NCI-H446 (cell line): ENCODE data around the gene RHOBTB1.

Source experiments
- DNase-seq, 2 experiments: peaks; one replicate each; lab custom pipeline; 2025; lab: John Stamatoyannopoulos, UW

The RHOBTB1 gene

GRCh38 chr10:60942134-60942787 is 1.7 kb downstream of the RHOBTB1 start:
- no peak for DNase-seq

DNA sequence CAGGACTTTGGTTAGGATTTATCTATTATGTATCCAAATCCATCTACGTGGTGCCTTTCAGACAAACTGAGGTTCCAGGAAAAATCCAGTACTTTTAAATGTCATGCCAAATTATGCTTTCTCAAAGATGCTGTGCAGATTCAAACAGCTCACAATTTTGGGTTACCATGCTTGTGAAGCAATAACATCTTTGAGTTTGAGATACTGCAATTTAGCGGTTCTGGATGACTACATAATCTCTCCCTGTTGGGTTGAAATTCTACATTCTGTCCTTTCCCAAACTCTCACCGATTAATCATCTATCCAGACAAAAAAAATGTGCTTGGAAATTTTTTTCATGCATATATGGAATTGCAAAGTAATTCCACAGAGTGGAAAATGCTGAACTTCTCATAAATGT is 3.5 kb downstream of the RHOBTB1 start:
- DNase-seq = no peak

DNA sequence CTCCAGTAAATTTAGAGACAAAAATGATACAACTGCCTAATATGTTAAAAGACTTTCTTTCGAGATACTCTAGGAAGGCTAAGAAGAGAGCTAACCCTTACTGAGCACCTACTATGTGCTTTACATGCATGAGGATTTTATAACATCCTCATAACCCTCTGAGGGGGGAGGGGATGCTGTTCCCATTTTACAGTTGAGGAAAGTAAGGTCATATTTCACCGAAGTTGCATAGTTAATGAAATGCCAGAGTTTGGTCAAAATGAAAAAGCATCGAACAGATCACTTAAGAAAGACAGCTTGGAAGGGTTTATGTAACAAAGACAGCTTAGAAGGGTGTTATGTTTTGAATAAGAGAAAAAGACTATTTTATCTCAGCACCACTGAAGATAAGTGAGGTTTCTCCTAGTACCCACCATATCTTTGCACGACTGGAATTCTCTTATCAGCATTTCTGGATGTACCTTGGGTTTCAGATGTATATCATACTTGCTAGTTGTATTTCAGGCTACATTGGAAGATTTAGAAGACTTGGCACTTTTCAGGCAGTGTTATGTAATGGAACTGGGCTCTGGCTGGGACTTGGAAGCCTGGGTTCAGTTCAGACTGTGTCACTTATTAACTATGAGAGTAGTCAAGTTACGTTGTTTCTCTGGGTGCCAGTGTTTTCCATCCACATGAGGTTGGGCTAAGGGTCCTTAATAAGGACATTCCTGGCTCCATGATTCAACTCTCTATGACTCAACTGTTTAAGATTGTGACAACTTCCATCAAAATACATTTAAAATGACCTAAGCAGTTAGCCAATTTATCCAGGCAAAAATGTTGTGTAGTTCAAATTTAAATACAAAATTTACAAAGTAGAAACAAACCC is 6.0 kb downstream of the RHOBTB1 start:
- no peak for DNase-seq

DNA sequence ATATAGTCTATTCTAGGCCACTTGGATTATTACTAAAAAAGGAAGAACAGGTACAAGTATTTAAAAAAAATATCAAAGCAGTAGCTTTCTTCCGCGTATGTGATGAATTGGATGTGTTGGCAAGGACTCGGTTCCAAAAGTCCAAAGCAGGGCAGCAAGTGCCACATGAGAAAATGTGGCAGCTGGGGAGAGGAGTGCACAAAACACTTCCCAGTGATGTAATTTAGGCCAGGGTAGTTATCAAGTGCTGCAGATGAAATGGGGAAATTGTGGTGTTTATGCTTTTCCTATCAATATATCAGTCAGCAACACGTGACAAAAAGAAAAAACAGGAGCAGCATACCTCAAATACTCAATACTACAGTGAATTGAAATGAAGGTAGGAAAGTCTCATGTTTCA is 7.0 kb downstream of the RHOBTB1 start:
- DNase-seq = no peak

GRCh38 chr10:60934215-60935175 is 9.5 kb downstream of the RHOBTB1 start:
- no peak for DNase-seq

GRCh38 chr10:60932756-60933155 is 11.2 kb downstream of the RHOBTB1 start:
- no peak for DNase-seq

GRCh38 chr10:60930237-60930636 is 13.7 kb downstream of the RHOBTB1 start:
- no peak for DNase-seq

GRCh38 chr10:60921633-60922032 is 22.4 kb downstream of the RHOBTB1 start:
- no peak for DNase-seq

- no peak for DNase-seq
These were observed 23.5 kb downstream of the RHOBTB1 start for GRCh38 chr10:60920479-60920878.

- no peak for DNase-seq
These were observed 24.4 kb downstream of the RHOBTB1 start for GRCh38 chr10:60919551-60919950.

- no peak for DNase-seq
These were observed 26.4 kb downstream of the RHOBTB1 start for GRCh38 chr10:60917331-60918280.

DNA sequence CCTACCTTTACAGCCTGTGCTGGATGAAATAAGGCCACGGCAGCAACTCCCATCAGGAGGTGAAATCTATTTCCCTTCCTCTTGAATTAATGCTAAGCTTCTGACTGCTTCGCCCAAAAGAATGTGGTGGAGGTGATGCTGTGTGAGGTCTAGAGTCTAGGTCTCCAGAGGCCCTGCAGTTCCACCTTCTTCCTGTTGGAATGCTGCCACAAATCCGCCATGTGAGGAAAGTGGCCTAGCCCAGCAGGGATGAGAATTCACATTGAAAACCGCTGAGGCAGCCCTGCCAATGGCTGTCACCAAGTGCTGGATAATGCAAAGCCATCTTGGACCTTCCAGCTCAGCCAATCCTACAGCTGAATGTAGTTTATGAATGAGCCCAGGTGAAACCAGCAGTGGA is 28.0 kb downstream of the RHOBTB1 start:
- DNase-seq = no peak

- no peak for DNase-seq
These were observed 29.3 kb downstream of the RHOBTB1 start for GRCh38 chr10:60914690-60915141.

- DNase-seq = no peak
These were observed 30.3 kb downstream of the RHOBTB1 start for GRCh38 chr10:60913657-60914056.

DNA sequence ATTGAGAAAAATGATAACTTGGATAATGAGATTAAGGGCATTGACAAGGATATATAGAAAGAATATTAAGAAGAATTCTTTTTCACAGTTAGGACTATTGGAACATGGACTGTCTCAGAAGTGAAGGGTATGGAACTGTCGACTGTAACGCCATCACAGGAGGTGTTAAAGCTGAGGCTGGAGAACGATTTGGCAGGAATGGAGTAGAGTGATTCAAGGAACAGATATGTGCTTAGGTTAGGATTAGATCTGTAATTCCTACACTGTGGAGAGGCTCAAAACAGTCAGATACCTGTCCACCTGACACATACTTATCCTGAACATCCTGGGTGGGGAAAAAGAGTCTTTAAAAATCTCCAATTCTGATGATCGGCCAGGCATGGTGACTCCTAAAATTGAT is 30.9 kb downstream of the RHOBTB1 start:
- no peak for DNase-seq

DNA sequence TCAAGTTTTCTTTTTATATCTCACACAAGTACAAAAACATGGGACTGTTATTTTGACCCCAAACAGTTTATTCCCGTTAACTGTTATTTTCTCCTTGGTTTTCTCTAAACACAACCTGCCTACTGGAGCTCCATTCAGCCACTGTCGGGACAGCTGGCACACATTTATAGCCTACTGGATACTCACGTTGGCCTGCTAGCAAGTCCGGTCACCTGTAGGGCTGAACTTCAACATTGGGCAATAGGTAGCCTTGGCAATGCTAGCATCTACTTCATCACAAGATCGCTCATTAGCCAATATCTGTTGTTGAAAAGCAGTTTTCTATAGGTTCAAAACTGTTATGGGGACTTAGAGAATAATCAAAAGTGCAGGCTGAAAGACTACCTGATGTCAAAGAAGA is 32.3 kb downstream of the RHOBTB1 start:
- DNase-seq = no peak

GRCh38 chr10:60911216-60911615 is 32.8 kb downstream of the RHOBTB1 start:
- no peak for DNase-seq

- DNase-seq = no peak
These were observed 33.4 kb downstream of the RHOBTB1 start for GRCh38 chr10:60910543-60910942.

DNA sequence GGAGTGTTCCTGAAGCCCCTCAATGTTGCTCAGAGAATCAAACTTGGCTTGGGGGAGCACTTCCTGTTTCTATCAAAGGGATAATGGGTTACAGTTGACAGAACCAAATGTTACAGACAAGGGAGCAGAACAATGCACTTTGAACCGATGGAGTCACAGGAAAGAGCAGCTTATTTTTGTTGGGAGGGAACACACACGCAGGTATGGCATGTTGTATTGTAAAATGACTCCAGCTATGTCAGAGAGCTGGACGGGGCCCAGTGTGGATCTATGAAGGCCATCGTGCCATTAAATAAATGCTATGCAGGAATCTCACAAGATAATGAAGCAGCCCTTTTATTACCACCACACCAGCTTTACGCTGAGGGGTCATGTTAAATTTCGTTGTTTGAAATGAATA is 35.1 kb downstream of the RHOBTB1 start:
- no peak for DNase-seq

DNA sequence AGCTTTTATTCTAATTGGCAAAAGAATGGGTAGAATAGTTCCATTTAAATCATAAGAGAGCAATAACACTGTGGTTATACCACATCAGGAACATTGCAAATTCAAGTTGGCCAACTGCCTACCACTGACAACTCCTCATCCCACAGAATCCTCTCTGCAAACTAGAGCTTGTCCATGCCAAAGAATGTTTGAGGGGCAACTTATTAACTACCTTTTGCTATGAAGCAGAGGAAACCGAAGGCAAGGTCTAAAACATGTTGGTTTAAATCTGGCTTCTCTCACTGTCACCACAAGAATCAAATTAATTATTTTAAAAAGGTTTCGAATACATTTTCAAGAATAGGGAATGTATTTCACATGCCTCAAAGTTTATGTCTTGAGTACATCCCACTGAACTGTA is 36.0 kb downstream of the RHOBTB1 start:
- no peak for DNase-seq

DNA sequence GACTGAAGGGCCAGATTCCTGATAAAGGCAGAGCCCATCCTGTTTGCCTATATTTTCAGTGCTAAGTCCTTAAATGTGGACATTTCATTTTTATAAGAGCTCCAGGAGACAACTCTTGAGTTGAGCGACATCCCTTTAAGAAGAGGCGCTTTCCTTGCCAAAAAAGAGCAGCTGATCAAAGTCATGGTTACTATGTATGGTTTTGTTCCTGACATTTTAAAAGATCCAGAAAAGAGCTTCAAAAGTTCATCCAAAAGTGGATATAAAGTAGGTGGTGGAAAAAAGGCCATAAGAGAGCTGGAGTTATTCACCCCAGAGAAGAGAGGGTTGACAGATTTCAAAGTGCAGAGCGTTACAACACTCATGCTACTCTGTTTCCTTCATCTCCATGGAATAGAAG is 36.7 kb downstream of the RHOBTB1 start:
- DNase-seq = no peak
